ENCODE data around the gene SHC3. TPM values are rescaled to one million over a fixed set of nuclear protein-coding genes. Genes with fewer than 3 reads are reported as not detected.

The SHC3 gene
- total RNA-seq, 4 donors from 2014 or later = 1.1 to 4.7 (median 2.5) TPM

GRCh38 chr9:88986776-88987175 lies 191.8 kb downstream of the SHC3 start:
- TF ChIP-seq CTCF (IDR thresholded peaks at IDR 0.05; ENCODE audit: low read depth) = no peak

- no peak for TF ChIP-seq CTCF (IDR thresholded peaks at IDR 0.05; ENCODE audit: low read depth)
Measured at GRCh38 chr9:88985616-88986015, 193.0 kb downstream of the SHC3 start.

GRCh38 chr9:88984543-88984883 lies 194.1 kb downstream of the SHC3 start:
- no peak for TF ChIP-seq CTCF (IDR thresholded peaks at IDR 0.05; ENCODE audit: low read depth)

GRCh38 chr9:88983865-88984542 lies 194.6 kb downstream of the SHC3 start:
- no peak for TF ChIP-seq CTCF (IDR thresholded peaks at IDR 0.05; ENCODE audit: low read depth)

- TF ChIP-seq CTCF (IDR thresholded peaks at IDR 0.05; ENCODE audit: low read depth) = no peak
Measured at GRCh38 chr9:88980740-88981203, 197.8 kb downstream of the SHC3 start.

- TF ChIP-seq CTCF (IDR thresholded peaks at IDR 0.05; ENCODE audit: low read depth) = no peak
Measured at GRCh38 chr9:88979791-88980190, 198.8 kb downstream of the SHC3 start.

GRCh38 chr9:88979021-88979420 lies 199.6 kb downstream of the SHC3 start:
- TF ChIP-seq CTCF (IDR thresholded peaks at IDR 0.05; ENCODE audit: low read depth) = no peak
